Mucosa of descending colon (tissue), 3 donors: ENCODE results near the gene CLEC1B. TPM values are rescaled to one million over a fixed set of nuclear protein-coding genes. Genes with fewer than 3 reads are reported as not detected.
"Not testable (repeated sequence)": the region's sequence is repeated elsewhere in the genome, so short reads cannot be mapped to it uniquely, and the experiment has no call there.

Experiments
- ATAC-seq: fragments of 200-7000 bp; cut with Tn5 transposase; one replicate; pipeline ENCODE4 v1.9.1; 2020; ENCODE audit warnings: mild to moderate bottlenecking, moderate library complexity
- DNase-seq, 3 donors: peaks; one replicate each; pipeline ENCODE4 v3.0.0-alpha.2; 2020
- H3K36me3 ChIP-seq: fragments of 200-600 bp; one replicate; pipeline ENCODE4 v1.8.0; 2021; ENCODE audit warnings: low read depth, mild to moderate bottlenecking
- H3K4me1 ChIP-seq: fragments of 200-600 bp; one replicate; pipeline ENCODE4 v1.8.0; 2021; ENCODE audit warnings: low read depth, mild to moderate bottlenecking
- H3K4me3 ChIP-seq: fragments of 200-600 bp; one replicate; pipeline ENCODE4 v1.8.0; 2021; ENCODE audit warnings: mild to moderate bottlenecking
- H3K9me3 ChIP-seq: fragments of 200-600 bp; one replicate; pipeline ENCODE4 v1.8.0; 2021; ENCODE audit warnings: mild to moderate bottlenecking
- intact Hi-C, 2 donors: fragments of 100-400 bp; cut with DNase I in 1 of 2; cut with micrococcal nuclease in 1 of 2; formaldehyde crosslinking; loops; one replicate each; pipeline versions ENCODE4 v1.11.0 to v1.11.1; 2022; cut with DNase I, micrococcal nuclease
- total RNA-seq, 3 donors: library from RNA; stranded (reverse); fragmentation: NEBNext Ultra II Directional in 2 of 3; extraction: Animal tissue kit (Norgen Biotek cat#: 25700) in 2 of 3; gene quantifications; one replicate each; pipeline versions ENCODE4 v1.2.1 to v1.2.4, GENCODE V29; 2021 to 2023
- TF ChIP-seq, protein P1 (sequence below): fragments of 200-600 bp; IDR thresholded peaks from one replicate; pipeline ENCODE4 v1.8.0; 2022; ENCODE audit warnings: antibody characterized with exemption, mild to moderate bottlenecking
- donor health status: DM: no; HTN: no; CAD: no; lungs with moderate emphysema.
- donor health status: DM: no; HTN: no; CAD: no.
- donor health status: DM: no; HTN: yes; CAD: no.

Gene CLEC1B
- total RNA-seq, 3 donors from 2014 or later: not detected

DNA sequence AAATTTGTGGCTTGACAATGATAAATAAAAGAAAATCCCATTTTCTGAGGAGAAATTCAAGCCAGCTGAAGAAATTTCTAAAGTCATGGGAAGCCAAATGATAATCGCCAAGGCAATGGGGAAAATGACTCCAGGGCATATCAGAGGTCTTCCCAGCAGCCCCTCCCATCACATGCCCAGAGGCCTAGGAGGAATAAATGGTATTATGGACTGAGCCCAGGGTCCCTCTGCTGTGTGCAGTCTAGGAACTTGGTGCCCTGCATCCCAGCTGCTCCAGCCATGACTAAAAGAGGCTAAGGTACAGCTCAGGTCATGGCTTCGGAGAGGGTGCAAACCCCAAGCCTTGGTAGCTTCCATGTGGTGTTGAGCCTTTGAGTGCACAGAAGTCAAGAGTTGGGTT, 23.3 kb downstream of the CLEC1B start:
- DNase-seq: no peak
- no peaks in the 10 kb centered on the region for H3K9me3 ChIP-seq
- TF ChIP-seq, protein P1, sequence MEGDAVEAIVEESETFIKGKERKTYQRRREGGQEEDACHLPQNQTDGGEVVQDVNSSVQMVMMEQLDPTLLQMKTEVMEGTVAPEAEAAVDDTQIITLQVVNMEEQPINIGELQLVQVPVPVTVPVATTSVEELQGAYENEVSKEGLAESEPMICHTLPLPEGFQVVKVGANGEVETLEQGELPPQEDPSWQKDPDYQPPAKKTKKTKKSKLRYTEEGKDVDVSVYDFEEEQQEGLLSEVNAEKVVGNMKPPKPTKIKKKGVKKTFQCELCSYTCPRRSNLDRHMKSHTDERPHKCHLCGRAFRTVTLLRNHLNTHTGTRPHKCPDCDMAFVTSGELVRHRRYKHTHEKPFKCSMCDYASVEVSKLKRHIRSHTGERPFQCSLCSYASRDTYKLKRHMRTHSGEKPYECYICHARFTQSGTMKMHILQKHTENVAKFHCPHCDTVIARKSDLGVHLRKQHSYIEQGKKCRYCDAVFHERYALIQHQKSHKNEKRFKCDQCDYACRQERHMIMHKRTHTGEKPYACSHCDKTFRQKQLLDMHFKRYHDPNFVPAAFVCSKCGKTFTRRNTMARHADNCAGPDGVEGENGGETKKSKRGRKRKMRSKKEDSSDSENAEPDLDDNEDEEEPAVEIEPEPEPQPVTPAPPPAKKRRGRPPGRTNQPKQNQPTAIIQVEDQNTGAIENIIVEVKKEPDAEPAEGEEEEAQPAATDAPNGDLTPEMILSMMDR: no peak
- no peak for ATAC-seq
- no peaks in the 10 kb centered on the region for H3K4me1 ChIP-seq
- intact Hi-C loops: no loop called here
- no peak overlapping the region for H3K4me3 ChIP-seq
- H3K36me3 ChIP-seq: no peaks in the 10 kb centered on the region

DNA sequence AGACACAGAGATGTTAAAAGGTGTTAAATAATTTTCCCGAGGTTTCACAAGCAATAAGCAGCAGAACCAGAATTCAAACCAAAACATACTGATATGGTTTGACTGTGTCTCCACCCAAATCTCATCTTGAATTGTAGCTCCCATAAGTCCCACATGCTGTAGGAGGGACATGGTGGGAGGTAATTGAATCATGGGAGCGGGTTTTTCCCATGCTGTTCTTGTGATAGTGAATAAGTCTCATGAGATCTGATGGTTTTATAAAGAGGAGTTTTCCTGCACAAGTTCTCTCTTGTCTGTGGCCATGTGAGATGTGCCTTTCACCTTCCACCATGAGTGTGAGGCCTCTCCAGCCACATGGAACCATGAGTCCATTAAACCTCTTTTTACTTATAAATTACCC, 24.2 kb downstream of the CLEC1B start:
- H3K4me3 ChIP-seq, DNase-seq, H3K36me3 ChIP-seq, intact Hi-C loops, H3K4me1 ChIP-seq, H3K9me3 ChIP-seq, ATAC-seq: not testable (repeated sequence)

DNA sequence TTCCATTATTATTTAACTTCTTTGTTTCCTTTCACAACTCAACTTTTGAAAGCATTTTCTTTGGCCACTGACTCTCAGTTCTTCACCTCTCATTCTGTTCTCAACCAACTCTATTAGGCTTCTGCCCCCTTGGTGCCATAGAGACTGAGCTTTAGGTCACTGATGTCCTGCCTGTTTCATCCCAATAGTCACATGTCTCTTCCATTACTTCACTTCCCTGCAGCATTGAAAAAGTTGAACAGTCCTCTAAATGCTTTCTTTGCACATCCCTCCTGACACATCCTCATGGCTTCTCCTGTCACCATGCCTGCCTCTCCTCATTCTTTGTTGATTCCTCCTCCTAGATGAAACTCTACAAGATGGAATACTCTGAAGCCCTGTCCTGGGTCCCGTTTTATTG, 25.0 kb downstream of the CLEC1B start:
- TF ChIP-seq, protein P1: no peak
- H3K9me3 ChIP-seq: no peaks in the 10 kb centered on the region
- H3K4me3 ChIP-seq: no peak overlapping the region
- no peak for ATAC-seq
- H3K36me3 ChIP-seq: no peaks in the 10 kb centered on the region
- no peaks in the 10 kb centered on the region for H3K4me1 ChIP-seq
- DNase-seq: no peak
- intact Hi-C loops: no loop called here

DNA sequence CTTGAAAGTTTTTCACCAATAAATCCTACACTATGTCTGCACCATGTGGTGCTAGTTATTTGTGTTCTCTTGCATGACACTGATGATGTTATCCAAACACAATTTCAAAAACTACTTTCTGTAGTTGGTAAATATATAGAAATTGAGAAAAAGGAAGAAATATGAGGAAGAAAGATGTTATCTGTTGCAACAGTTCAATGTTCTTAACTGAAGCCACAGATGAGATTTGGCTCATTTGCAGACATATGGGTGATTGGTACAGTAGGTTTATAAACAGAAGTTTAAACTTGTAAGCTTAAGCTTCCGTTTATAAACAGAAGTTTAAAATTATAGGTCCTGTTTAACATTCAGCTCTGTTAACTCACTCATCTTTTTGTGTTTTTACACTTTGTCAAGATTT, 27.7 kb downstream of the CLEC1B start, which contains the start of gene CLEC12A:
TSS of gene CLEC12A (plus strand) at position 229 of the 400 bp plus-strand sequence. CDS start 188 bp downstream, outside the sequence.
- TF ChIP-seq, protein P1: no peak
- intact Hi-C loops: no loop called here
- DNase-seq (no peak), ATAC-seq (no peak)
- H3K4me3 ChIP-seq: no peak within 1 kb of the TSS
- H3K36me3 ChIP-seq: no peaks in the 10 kb centered on the region
- H3K4me1 ChIP-seq: no peaks in the 10 kb centered on the region
- H3K9me3 ChIP-seq: no peaks in the 10 kb centered on the region

DNA sequence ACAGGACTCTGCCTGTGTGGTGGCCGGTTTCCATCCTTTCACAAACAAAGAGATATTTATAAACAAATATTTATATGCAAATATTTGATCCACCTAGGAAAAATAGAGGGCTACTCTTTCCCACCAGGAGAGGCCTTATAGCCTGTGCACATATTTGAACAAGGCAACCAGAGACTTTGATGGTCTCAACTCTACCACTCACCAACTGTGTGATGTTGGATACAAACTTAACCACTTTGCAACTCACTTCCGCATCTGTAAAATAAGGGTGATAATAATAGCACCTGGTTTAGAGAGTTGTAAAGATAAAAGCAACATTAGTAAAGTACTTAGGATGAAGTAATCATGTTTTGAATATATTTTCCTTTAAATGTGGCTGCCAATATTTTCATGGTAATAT, 29.2 kb downstream of the CLEC1B start:
- no peak for ATAC-seq
- no peaks in the 10 kb centered on the region for H3K4me1 ChIP-seq
- TF ChIP-seq, protein P1: no peak
- no peak for DNase-seq
- no peaks in the 10 kb centered on the region for H3K36me3 ChIP-seq
- H3K9me3 ChIP-seq: no peaks in the 10 kb centered on the region
- H3K4me3 ChIP-seq: no peak overlapping the region
- intact Hi-C loops: no loop called here

DNA sequence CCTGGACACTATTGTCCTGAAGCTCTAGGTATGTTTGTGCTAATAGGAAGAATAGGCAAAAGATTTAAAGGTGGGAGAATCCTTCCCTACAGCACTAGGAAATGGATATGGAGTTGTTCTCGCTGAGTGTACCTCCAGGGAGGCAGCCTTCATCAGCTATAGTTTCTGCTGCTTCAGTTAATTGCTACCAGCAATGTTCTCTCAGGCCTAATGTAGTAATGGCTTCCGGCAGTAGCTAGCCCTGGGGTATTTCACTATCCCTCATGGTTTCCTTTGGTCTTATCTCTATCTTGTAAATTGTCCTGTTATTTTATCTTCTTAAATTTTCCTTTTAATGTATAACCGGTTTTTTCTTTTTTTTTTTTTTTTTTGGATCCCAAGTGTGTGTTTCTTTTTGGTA, 37.0 kb downstream of the CLEC1B start:
- Histone ChIP-seq H3K4me1 (no peaks in the 10 kb centered on the region), H3K36me3 (no peaks in the 10 kb centered on the region), H3K4me3 (no peak overlapping the region), H3K9me3 (no peaks in the 10 kb centered on the region)
- intact Hi-C loops: no loop called here
- TF ChIP-seq, protein P1: no peak
- DNase-seq: no peak
- no peak for ATAC-seq
